GM19324 (cell line): ENCODE data around the gene SOCS1.

Source experiments
- ATAC-seq: cut with Tn5 transposase; IDR thresholded peaks from one replicate; pipeline ENCODE4 v1.9.1; 2021; ENCODE audit warnings: mild to moderate bottlenecking, moderate library complexity; ENCODE audit not compliant: unreplicated experiment, low FRiP score

SOCS1 gene

DNA sequence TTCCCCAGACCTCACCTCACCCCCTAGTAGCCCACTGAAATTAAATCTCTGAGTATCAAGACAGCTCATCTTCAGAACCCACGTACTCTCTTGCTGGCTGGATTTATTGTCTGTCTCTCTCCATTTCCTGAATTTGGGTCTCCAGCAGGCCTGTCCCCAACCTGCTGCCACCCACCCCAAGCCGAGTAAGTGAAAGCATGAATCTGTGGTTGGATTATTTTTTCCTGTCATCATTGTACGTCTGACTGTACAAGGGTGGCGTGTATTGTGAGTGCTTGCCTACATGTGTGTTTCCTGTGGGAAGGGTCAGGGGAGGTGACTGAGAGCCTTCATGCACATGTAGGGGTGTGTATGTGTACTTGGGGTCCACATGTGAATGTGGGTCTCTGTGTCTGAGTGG is 7.7 kb upstream of the SOCS1 start:
- ATAC-seq: no peak

DNA sequence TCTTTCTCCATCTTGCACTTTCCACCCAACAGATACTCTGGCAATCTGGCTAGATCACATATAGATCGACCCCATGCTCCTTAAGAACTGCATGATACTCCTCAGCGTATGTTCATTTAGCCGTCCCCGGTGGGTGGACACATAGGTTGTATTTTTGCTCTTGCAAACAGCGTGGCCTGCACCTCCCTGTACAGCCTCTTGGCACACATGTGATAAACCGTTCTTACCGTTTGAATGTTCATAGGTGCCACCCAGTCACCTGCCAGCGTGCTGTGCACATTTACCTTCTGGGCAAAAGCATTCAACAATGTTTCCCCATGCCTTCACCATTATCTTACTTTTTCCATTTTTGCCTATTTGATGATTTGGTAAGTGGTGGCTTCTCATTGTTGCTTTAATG is 6.9 kb upstream of the SOCS1 start:
- ATAC-seq: no peak

DNA sequence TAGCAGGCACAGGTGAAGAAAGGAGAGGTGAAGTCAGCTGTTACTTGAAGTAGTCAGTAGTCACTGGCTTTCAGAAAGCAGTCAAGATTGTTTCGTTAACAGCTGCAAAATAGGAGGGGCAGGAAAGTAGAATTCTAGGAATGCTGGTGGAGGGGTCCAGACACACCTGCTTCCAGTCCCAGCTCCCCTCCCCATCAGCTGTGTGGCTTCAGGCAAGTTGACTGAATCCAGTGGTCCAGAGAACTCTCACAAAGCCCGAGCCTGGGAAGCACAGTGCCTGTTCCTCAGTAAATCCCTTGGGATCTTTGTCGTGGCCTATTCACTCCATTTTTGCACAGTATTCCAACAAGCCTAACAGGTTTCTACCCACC is 4.6 kb upstream of the SOCS1 start:
- no peak for ATAC-seq

DNA sequence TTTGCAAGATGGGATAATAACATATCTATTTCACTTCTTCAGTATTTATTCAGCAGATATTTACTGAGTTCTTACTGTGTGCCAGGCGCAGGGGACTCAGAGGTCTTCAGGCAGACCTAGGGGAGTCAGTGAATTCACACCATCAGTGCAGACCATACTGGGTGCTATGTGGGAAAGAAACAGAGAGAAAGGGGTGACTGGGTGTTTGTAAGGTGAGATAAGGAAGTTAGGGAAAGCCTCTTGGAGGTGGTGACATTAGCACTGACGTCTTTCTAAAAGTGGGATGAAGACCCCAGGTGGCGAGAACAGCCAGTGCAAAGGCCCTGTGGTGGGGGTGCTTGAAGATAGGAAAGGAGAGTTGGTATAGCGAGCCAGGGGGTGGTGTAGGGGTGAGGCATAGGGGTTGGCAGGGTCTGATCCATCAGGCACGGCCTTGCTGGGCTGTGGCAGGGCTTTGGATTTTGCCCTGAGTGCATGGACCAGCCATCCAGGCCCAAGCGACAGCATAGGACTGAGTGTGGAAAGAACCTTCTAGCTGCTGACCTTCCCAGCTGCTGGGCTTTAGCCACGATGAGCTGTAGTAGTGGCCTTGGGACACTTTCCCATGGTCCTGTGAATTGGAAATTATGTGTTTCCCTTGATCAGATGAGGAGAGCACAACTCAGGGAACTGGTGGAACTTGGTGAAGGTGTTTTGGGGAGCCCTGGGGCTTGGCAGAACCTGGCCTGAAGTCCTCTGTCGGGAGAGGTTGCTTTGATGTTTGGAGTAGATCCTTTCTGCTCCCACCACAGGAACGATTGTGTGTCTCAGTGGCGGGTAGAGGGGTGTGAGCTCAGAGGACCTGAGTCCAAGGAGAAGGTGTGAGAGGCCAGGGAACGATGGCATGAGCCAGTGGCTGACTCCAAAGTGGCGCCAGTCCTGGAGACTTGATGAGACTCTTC is 3.9 kb upstream of the SOCS1 start:
- no peak for ATAC-seq

DNA sequence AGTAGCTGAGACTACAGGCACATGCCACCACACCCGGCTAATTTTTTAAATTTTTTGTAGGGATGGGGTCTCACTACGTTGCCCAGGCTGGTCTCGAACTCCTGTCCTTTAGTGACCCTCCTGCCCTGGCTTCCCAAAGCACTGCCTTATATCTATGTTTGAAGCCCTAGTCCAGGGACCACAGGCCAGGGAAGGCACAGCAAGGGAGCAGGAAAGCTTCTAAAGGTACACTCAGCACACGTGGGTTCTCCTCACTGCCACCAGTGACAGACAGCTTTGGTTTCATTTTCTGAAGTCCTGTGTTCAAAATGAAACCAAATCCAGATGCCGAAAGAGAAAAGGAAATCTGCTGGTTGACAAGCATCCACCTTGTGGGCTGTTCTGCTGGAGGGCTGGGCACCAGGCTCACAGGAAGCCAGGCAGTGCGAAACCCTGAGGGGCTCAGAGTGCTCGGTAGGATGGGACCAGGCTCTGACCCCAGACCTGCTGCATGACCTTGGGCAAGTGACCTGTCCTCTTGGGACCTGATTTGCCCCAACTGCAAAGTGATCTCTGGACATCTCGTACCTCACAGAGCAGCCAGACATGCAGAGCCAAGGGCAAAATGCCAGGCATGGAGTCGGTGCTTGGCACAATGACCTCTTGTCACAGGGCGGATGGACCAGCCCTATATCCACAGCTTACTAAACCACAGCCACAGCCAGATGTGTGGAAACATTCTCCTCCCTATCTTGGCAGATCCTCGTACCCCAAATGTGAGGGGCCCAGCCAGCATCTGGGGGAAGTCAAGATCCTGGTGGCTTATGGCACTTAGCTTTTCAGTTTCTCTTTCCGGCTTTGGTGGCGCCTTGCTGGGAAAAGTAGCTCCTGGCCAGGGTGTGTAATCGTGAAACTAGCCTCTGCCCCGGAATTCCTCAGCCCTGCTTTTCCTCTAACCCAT is 2.8 kb upstream of the SOCS1 start:
- ATAC-seq: no peak

DNA sequence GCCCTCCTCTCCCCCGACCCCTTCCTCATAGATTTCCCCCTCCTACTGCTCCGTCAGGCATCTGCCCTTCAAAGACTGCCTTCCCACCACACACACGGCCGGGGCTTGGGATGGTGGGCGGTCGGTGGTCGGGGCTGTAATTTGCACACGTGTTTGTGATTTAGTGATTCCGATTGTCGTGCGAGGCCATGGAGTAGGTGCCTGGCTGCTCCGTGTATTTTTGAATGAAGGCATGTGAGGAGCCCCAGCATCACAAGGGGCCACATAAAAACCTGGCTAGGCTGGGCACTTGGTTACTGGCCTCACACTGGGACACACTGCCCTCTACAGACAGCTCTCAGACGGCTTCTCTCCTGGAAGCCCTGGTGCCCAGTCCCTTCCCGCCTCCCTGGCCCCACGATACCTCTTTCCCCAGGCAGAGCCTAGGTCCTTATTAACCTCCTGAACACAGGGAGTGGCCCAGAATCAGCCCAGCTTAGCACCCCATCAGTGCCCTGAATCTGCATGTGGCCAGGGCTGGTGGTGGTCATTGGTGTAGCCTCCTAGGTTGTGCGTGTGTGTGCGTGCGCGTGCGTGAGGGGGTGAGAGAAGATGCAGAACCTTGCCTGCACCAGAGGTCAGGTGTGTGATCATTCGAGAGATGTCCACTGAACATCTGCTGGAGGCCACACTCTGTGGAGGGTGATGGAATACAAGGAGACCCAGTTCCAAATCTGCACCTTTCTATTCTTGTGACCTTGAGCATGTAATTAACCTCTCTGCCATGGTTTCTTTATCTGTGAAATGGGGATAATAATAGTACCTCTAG is 1.3 kb upstream of the SOCS1 start:
- no peak for ATAC-seq

DNA sequence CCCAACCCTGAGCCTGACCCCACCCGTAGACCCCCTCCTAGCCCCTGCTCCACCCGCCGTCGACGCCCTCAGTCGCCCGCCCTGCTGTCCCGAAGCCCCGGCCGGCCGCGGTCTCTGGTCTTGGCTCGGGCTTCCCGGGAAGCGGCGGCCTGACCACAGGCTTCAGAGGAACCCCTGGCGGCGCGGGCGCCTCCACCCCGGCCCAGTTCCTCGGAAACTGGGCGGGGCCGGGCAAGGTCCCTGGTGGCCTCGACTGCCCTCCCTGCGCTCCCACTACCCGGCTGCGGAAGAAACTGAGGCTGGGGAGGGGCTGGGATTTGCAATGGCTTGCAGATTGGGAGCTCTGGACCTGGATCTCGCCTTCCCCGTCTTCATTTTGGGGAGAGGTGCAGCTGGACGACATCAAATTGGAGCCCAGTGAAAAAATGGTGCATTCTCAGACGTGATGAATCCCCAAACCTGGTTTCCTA is 692 bp upstream of the SOCS1 start:
- ATAC-seq: no peak

DNA sequence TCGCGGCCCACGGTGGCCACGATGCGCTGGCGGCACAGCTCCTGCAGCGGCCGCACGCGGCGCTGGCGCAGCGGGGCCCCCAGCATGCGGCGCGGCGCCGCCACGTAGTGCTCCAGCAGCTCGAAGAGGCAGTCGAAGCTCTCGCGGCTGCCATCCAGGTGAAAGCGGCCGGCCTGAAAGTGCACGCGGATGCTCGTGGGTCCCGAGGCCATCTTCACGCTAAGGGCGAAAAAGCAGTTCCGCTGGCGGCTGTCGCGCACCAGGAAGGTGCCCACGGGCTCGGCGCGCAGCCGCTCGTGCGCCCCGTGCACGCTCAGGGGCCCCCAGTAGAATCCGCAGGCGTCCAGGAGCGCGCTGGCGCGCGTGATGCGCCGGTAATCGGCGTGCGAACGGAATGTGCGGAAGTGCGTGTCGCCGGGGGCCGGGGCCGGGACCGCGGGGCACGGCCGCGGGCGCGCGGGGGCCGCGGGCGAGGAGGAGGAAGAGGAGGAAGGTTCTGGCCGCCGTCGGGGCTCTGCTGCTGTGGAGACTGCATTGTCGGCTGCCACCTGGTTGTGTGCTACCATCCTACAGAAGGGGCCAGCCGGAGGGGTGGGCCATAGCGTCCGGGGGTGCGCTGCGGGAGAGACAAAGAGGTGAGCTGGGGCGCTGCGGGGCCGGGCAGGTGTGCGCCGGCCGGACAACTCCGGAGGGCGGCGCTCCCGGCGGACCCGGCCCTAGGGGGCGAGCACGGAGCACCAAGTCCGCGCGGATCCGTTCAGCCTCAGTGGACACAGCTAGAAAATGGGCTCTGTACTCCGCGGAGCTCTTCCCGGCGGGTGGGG is 879 bp downstream of the SOCS1 start:
- peak; percentile 4 for ATAC-seq

DNA sequence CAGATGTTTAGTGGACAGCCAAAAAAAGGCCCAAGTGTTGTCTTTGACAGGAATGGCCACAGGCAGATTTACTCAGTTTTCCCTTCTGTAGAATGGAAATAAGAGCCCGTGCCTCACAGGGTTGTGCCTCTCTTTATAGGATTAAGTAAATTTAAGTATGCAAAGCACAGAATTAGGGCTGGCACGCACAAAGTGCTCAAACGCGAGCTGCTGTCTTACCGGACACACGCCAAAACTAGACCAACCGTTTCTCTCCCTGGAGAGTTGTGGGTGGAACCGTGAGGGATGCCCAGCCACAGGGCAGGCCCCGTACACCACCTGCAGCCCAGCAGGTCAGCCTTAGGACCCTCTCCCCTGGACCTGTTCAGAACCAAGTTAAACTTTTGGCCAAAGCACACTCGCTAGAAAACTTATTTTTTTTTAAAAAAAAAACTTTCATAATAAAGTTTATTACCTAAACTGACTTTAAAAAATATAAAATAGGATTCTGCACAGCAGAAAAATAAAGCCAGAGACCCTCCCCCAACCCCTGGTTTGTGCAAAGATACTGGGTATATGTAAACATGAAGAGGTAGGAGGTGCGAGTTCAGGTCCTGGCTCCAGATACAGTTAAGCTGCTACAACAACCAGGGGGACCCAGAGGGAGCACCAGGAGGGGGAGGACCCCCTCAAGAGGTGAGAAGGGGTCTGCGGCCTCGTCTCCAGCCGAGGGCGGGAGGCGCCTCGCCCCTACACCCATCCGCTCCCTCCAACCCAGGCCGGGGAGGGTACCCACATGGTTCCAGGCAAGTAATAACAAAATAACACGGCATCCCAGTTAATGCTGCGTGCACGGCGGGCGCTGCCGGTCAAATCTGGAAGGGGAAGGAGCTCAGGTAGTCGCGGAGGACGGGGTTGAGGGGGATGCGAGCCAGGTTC is 1.8 kb downstream of the SOCS1 start:
- no peak for ATAC-seq

DNA sequence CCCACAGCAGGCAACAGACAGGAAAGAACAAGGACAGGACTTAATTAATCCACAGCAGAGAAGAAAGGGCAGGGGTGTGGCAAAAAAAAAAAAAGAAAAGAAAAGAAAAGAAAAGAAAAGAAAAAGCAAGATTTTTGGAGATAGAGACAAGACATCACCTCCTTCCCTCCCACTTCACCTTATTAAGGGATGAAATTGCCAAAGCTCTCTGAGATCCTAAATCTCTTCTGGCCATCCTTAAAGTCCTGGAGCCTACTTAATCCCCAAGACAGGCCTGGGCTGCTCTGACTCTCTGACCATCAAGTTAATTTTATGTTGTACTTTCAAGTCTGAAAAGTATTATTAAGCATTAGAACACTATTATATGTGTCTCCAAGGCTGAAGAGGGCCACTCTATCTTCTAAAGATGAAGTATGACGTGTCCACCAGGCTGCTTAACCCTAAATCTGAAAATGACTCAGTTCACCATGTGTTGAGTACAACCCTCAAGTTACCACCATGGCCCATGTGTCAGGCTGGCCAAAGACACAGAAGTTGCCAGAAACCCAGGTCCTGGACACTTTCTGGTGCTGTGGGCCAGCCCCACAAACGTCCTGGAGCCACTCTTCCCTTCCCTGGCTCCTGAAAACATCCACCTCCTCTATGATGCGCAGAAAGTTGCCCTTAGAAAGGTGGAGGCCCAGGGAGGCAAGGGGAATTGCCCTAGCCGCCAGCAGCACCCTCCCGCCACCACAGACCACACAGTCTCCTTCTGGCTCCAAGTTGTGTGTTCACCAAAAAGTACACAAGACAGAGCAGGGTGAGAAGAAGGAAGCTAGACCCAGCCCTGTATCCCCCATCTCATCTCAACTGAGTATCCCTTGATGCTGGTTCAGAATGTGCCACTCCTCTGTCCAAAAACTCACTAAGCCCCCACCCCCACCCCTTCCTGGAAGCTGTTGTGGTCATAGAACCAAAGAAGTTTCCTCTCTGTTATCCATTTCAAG is 2.7 kb downstream of the SOCS1 start:
- no peak for ATAC-seq

DNA sequence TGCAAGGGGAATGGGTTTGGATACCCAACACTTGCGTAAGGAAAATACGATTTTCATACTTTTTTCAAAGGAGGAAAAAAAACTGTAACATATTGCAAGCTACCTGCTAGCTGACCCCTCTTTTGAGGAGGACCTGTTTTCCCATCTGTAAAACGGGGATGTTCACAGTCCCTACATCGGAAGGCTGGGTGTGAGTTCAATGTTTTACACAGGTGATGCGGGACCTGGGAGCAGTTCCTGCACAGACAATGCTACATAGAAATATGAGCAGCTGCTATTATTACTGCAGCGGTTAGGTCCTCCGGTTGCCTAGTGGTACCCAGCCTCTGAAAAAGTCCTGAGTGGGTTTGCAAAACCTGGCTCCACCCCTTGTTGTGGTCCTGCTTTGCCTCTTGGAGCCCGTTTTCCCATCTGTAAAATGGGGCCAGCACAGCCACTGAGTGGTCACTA is 3.5 kb downstream of the SOCS1 start:
- ATAC-seq: no peak

DNA sequence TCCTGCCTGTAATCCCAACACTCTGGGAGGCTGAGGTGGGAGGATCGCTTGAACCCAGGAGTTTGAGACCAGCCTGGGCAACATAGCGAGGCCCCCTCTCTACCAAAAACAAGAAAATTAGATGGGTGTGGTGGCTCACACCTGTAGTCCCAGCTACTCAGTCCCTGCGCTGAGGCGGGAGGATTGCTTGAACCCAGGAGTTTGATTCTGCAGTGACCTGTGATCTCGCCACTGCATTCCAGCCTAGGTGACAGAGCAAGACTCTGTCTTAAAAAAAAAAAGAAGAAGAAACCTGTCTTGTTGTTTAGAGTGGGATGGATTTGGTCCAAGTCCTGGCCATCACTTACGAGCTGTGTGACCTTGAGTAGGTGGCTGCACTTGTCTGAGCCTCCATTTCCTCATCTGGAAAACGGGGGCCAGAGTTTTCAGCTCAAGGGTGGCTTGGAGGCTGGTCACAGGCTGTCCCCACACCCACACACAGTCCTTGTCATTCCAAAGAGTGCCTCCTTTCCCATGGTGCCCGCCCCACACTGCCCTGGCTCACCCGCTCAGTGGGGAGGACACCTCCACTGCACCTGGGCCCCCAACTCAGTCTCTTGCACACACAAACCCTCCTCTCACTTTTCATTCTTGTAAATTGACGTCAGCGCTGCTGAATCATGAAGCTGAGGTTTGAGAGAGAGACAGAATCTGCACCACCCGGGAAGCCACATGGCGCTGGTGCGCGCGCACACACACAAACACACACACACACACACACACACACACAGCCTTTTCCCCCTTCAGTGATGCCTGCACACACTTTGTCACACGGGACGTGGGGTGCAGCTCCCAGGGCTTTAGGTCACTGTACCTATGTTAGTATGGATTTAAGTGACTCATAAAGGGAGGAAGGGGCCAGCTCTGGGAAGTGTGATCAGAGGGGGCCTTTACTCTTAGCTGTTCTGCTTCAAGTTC is 4.2 kb downstream of the SOCS1 start:
- ATAC-seq: no peak

DNA sequence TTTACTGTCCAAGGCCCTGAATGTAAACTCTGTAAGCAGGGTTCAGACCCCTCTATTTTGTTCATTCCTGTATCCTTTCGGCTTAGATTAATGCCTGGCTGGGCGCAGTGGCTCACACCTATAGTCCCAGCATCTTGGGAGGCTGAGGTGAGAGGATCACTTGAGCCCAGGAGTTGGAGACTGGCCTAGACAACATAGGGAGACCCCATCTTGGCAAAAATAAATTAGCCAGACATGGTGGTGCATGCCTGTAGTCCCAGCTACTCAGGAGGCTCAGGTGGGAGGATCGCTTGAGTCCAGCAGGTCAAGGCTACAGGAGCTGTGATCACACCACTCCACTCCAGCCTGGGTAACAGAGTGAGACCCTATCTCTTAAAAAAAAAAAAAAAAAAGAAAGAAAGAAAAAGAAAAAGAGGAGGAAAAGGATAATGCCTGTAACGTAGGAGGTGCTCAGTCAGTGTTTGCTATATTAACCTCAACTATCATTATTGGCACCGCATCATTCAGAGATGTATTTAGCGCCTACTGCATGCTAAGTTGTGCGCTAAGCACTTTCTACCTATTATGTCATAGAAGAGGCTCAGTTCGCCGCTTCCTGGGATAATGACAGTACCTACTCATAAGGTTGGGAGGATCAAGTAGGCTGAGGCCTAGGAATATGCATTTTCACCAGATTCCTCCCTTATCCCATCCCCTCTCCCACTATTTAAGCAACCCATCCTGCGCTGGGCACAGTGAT is 5.0 kb downstream of the SOCS1 start:
- no peak for ATAC-seq

DNA sequence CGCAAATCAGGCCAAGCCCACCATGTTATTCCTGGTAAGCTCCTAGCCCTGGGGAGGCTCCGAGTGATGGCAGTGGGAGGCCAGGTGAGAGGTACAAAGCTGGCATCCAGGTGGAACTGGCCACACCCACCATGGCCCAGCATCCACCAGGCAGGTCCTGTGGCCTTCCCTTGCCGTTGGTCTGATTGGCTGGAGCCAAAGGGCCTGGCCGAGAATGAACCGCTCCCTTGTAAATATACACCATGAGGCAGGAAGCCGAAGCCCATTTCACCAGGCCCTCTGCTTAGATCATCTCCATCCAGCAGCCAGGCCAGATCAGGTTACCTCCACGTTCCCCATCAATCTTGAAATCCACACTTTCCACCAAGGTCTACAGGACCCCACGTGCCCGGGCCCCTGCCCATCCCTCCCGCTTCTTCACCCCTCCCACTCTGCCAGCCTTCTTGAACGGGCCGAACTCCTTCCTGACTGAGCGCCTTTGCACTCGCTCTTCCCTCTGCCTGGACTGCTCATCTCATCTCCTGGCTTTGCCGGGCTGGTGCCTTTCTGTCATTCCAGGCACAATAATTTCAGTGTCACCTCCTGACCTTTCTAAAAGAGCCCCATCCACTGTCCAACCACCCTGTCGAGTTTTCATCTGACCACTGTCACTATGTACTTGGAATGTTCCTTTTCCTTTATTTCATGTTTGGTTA is 5.8 kb downstream of the SOCS1 start:
- ATAC-seq: no peak
